ENCODE measurements around the gene PPIL1.
"Not testable (repeated sequence)": the region's sequence is repeated elsewhere in the genome, so short reads cannot be mapped to it uniquely, and the experiment has no call there.

Gene PPIL1

GRCh38 chr6:36874443-36875249 lies at the start of gene PPIL1:
PPIL1 (minus strand) TSS chr6:36874803; CDS start chr6:36874772, 31 bp downstream.
- DNase-seq (ENCODE audit: low read depth), result peak; percentile 90

DNA sequence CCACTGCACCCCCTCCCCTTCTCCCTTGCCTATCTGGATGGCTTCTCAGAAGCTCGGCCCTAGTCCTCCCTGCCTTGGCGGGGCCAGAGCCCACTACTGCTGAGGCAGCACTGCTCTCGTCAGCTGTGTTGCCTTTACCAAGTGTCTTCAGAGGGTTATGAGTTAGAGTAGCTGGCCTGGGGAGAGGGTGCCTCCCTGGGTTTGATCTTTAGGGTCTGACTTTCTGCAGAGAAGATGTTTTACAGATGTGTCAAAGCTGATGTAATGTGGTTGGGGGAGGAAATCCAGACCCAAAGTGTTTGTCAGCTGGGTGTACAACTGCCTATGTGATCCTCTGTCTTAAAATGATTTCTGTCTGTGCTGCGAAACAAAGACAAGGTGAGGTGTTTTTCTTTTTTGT lies 49.5 kb upstream of the PPIL1 start:
- DNase-seq (ENCODE audit: low read depth), result peak; percentile 44

GRCh38 chr6:36920546-36920945 lies 45.9 kb upstream of the PPIL1 start:
- peak; percentile 35 for DNase-seq (ENCODE audit: low read depth)

- DNase-seq (ENCODE audit: low read depth), result no peak
These were observed 45.4 kb upstream of the PPIL1 start for GRCh38 chr6:36920049-36920448.

DNA sequence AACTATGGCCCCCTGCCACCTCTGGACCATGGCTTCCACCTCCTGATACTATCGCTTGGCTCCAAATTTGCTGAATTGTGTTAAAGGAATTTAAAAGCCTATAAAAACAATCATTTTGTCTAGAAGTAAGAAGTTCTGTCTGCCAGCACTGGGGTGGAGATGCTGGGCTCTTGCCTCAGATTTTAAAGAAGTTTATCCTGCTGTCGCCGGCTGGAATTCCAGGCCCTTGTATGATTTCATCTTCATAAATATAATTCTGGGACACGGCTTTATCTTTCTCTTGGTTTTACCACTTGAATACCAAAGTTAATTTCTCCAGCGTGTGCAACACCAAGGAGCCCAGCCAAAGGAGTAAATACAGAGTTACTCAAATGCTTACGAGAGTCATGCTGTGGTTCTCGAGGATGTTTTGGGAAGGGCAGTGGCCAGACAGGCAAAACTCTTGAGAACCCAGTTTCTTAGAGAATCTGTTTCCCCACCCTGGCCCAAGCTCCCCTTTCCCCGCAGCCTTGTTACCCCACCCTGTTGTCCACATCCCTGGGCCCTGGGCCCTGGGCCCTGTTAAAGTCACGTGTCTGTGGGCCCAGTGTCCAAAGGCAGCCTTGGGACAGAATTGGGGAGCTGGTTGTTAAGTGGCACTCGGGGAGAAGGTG lies 43.1 kb upstream of the PPIL1 start:
- peak; percentile 97 for DNase-seq (ENCODE audit: low read depth)

- DNase-seq (ENCODE audit: low read depth), result peak; percentile 22
These were observed 41.5 kb upstream of the PPIL1 start for GRCh38 chr6:36916126-36916525.

DNA sequence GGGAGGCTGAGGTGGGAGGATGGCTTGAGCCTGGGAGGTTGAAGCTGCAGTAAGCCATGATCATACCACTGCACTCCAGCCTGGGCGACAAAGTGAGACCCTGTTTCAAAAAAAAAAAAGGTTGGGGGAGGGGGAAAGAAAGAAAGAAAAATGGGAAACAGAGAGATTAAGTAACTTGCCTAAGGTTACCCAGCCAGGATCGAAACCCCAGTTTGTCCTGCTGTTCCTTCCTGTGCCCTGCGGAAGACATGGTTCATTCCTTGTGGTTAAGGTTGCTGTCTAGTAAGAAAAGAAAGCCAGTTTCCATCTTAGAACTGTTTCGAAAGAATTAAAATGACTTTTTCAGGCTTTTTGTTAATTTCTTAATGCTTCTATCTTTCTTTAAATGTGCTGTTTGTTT lies 41.0 kb upstream of the PPIL1 start:
- no peak for DNase-seq (ENCODE audit: low read depth)

DNA sequence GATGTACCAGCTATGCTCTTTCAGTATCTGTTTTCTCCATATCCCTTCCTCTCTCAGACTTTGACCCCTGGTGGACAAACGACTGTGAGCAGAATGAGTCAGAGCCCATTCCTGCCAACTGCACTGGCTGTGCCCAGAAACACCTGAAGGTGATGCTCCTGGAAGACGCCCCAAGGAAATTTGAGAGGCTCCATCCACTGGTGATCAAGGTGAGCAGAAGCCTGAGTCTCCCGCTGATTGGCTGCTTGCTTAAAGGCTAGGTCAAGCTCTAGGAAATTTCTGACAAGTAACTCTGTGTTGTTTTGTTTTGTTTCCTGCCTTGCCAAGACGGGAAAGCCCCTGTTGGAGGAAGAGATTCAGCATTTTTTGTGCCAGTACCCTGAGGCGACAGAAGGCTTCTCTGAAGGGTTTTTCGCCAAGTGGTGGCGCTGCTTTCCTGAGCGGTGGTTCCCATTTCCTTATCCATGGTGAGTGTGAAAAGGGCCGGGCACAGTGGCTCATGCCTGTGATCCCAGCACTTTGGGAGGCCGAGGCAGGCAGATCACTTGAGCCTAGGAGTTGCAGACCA lies 39.7 kb upstream of the PPIL1 start:
- DNase-seq (ENCODE audit: low read depth), result peak; percentile 64

DNA sequence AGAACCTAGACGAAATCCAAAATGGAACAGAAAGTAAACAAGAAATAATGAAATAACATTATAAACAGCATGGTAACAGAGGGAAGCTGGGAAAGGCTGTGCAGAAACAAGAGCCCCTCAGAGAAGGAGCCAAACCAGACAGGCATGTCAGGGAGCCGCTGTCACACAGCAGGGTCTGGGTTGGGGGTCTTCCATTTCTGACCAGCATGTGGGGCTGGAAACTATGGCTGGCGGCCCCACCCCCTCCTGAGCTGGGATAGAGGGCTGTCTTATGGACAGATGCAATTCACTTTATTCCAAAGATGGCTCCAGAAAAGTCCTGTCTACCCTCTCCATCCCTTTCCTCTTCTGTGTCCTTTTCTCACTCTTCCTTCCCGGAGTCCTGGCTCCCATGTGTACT lies 38.5 kb upstream of the PPIL1 start:
- no peak for DNase-seq (ENCODE audit: low read depth)

- DNase-seq (ENCODE audit: low read depth), result peak; percentile 95
These were observed 38.0 kb upstream of the PPIL1 start for GRCh38 chr6:36912586-36912985.

- DNase-seq (ENCODE audit: low read depth), result peak; percentile 14
These were observed 37.4 kb upstream of the PPIL1 start for GRCh38 chr6:36912030-36912454.

DNA sequence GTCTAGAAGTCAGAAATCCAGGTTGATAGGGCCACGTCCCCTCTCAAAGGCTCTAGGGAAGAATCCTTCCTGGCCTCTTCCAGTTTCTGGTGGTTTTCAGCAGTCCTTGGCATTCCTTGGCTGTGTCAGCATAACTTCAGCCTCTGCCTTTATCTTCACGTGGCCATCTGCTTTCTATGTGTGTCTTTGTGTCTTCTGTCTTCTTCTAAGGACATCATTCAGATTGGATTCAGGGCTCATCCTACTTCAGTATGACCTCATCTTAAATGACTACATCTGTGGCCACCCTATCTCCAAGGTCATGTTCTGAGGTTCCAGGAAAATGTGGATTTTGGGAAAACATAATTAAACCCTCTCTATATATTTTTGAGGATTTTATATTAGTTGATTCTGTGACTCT lies 34.1 kb upstream of the PPIL1 start:
- no peak for DNase-seq (ENCODE audit: low read depth)

- no peak for DNase-seq (ENCODE audit: low read depth)
These were observed 33.2 kb upstream of the PPIL1 start for GRCh38 chr6:36907781-36908180.

DNA sequence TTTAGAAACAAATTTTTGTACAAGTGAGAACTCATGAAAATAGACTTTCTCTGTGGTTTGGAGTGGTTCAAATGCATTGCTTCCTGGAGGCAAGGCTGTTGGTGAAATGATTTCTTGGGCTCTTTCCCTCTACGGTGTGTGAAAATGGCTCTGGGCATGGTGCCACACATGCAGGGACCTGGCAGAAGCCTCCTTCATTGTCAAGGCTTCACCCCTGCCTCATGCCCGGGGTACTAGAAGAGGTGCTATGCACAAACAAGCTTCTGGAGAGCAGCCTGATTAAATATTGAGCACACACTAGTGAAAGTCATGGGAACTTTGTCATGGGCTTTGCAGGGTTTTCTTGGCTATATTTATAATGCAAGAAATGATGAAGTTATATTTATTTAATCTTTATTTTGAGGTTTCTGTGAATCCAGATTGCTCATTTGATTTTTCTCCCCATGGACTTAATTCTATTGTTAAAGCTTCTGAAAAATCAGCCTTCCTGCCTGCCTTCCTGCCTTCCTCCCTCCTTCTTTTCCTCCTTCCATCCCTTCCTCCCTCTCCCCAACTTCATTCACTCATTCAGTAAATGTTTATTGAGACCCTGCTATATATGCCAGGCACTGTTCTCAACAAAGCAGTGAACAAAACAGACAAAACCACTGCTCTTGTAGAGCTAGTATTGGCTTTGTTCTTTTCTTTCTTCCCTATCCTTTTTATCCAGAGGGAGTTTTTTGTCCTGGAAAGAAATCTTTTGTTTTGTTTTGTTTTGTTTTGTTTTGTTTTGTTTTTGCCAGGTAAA lies 32.1 kb upstream of the PPIL1 start:
- DNase-seq (ENCODE audit: low read depth), result no peak

GRCh38 chr6:36904851-36905393 lies 30.3 kb upstream of the PPIL1 start:
- DNase-seq (ENCODE audit: low read depth), result no peak

DNA sequence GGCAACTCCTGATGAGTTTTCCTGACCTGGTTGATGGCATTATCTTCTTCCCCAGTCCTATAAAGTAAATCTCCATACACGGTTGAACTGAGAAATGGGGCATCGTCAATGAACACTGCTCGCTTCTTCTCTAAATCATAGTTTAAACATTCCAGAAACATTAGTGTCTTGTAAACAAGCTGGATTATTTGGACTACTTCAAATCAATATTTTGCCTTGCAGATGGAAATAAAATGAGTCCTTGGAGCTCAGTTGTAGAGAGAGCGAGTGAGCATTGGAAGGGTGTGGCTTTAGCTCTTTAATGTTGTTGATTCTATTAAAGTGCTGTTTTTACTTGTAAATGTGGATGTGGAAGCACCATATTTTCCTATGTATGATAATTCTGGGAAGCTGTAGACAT lies 29.5 kb upstream of the PPIL1 start:
- DNase-seq (ENCODE audit: low read depth), result no peak

GRCh38 chr6:36897609-36898008 lies 23.0 kb upstream of the PPIL1 start:
- no peak for DNase-seq (ENCODE audit: low read depth)

DNA sequence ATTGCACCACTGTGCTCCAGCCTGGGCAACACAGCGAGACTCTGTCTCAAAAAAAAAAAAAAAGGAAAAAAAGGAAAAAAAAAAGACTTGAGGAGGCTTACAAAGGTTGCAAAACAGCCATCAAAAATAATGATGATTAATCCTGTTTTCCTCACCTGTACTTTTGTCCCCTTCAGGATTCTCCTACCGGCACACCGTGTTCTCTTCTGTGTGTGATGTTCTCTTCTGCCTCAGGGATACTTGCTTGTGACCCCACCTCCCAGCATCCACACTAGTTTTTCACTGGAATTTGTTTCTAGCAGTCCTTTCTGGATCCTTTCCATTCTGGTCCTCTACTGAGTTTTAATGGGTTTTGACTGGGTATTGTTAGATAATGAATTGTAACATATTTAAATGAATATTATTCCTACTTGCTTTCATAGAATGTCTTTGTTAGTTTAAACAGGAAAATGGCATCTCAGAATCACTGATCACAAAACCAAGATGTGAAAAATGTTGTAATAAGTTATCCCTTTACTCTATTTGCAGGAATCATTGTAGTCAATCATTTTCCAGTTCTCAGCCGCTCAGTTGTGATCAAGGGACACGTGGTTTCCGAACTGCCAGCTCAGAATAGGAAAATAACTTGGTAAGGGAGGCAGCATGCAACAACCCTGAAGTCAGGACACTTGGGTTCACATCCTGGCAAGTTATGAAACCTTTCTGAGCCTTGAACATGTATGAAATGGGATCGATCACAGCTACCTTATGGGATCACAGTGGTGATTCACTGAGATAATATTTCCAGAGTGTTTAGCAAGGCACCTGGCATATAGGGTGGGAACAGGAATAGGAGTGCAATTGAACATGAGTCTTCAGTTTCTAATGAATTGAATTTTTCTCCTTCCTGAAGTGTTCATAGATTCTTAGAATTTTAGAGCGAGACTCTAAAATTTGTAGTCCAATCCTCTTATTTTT lies 19.7 kb upstream of the PPIL1 start:
- no peak for DNase-seq (ENCODE audit: low read depth)

GRCh38 chr6:36891153-36891552 lies 16.6 kb upstream of the PPIL1 start:
- DNase-seq (ENCODE audit: low read depth), result not testable (repeated sequence)

- no peak for DNase-seq (ENCODE audit: low read depth)
These were observed 15.6 kb upstream of the PPIL1 start for GRCh38 chr6:36890112-36890663.

Data from EH (cell line).